ENCODE results near the gene SAP130. TPM values are rescaled to one million over a fixed set of nuclear protein-coding genes. Genes with fewer than 3 reads are reported as not detected.

SAP130 gene
- 8.7 TPM in 2 replicates for polyA plus RNA-seq (2014; cell fraction: cytosol; rRNA removed)
- polyA plus RNA-seq (2014; cell fraction: nucleus; rRNA removed) = 5.6 and 6.5 TPM in 2 replicates

DNA sequence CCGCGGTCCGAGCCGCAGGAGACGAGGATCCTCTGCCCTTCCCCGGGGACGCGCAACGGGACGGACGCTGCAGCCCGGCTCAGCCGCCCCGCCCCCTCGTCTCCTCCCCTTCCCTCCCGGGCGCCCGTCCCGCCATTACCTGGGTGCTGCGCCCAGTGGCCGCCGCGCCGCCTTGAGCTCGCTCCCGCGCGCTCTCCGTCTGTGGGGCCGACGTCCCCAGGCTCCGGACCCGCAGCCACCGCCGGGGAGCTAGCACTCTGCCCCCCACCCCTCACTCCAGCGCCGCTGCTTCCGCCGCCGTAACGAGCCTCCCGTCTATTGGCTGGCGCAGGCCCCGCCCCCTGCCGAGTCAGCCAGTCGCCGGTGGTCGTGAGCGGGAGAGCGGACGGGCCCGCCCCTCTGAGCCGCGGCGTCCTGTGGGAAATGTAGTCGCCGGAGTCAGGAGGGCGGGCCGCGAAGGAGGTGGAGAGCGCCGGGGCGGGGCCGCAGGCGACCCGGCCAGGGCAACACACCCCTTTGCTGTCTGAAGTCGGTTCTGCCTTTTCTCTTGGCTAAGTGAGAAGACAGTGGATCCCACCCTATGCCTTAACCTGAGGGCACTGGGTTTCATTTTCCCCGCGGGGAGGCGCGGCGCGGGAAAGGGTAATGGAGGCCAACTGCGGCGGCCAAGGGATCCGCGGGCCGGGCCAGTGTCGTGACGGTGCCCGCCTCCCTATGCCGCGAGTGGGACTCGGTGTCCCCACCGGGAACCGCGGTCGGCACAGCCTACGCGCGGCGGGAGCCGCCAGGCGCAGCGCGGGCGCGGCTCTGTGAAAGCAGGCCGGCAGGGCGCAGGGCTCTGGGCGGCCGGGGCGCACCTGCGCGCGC lies at the start of gene SAP130:
Gene SAP130 (minus strand): TSS at position 259 of the 867 bp plus-strand sequence. CDS start 1,767 bp downstream, outside the sequence.
- peak; percentile 96 for DNase-seq (ENCODE audit: low spot score)

GRCh38 chr2:128076461-128077106 lies 48.7 kb upstream of the SAP130 start:
- no peak for DNase-seq (ENCODE audit: low spot score)

GRCh38 chr2:128073278-128073677 lies 45.4 kb upstream of the SAP130 start:
- no peak for DNase-seq (ENCODE audit: low spot score)

- no peak for DNase-seq (ENCODE audit: low spot score)
Observed at GRCh38 chr2:128069769-128070168, 41.9 kb upstream of the SAP130 start.

DNA sequence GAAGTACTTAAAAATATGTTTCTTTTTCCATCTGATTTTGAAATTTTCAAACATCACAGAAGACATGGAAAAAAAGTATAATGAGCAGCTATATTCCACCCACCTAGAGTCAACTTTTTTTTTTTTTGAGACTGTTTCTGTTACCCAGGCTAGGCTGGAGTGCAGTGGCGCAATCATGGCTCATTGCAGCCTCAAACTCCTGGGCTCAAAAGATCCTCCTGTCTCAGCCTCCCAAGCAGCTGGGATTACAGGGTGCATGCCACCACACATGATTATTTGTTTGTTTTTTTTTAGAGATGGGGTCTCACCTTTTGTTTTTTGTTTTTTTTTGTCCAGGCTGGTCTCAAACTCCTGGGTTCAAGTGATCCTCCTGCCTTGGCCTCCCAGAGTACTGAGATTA lies 36.5 kb upstream of the SAP130 start:
- no peak for DNase-seq (ENCODE audit: low spot score)

- DNase-seq (ENCODE audit: low spot score) = no peak
Observed at GRCh38 chr2:128062571-128062970, 34.7 kb upstream of the SAP130 start.

GRCh38 chr2:128058114-128058513 lies 30.3 kb upstream of the SAP130 start:
- DNase-seq (ENCODE audit: low spot score) = no peak

GRCh38 chr2:128057334-128057733 lies 29.5 kb upstream of the SAP130 start:
- no peak for DNase-seq (ENCODE audit: low spot score)

GRCh38 chr2:128054104-128054885 lies 26.4 kb upstream of the SAP130 start:
- no peak for DNase-seq (ENCODE audit: low spot score)

DNA sequence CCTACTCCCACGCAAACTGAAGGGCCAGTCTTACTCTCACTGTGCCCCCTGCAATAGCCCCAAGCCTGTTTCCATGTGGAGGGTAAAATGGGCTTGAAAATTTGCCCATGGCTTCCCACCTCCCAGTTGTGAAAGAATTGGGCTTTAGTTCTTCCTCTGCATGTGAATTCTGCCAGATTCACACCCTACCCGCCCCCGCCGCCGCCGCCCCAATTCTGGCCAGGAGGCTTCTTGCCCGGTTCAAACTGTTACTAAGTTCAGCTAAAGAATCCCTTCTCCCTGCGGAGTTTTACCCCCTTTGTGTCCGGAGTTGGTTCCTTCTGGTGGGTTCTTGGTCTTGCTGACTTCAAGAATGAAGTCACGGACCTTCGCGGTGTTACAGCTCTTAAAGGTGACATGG lies 25.5 kb upstream of the SAP130 start:
- DNase-seq (ENCODE audit: low spot score) = no peak

- no peak for DNase-seq (ENCODE audit: low spot score)
Observed at GRCh38 chr2:128043041-128043440, 15.2 kb upstream of the SAP130 start.

DNA sequence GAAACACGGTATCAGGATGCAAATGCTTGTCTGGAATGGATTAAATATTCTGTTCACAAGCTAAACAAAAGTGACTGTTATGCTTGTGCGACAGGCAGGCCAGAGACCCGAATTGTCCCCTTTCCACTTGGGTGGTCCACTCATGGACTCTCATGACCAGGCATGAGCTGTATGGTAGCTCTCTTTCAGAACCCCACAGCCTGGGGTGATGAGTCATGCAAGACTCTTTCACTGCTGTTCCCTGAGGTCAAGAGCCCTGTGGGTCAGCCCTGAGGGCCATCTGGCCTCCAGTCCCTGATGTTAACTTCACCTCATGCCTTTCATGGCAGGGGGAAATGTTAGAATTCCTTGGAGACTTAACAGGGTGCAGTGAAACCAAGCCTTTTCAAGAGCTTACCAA lies 13.7 kb upstream of the SAP130 start:
- no peak for DNase-seq (ENCODE audit: low spot score)

GRCh38 chr2:128040166-128040771 lies 12.4 kb upstream of the SAP130 start:
- no peak for DNase-seq (ENCODE audit: low spot score)

DNA sequence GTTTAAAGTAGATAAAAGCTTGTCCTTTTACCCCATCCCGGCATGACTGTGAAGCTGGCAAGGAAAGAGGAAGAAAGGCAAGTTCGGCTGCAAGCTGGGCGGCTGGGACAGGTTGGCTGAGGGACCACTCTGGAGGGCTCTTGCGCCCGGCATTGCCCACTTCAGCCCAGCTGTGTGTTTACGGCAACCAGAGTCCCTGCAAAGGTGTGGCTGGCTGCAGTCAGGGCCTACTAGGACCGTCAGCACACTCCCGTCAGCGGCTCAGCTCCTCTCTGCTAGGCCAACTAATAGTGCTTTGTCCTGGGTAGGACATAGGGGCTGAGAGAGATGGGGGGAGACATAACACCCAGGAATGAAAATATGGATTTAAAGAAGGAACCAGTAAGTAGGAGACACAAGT lies 11.7 kb upstream of the SAP130 start:
- DNase-seq (ENCODE audit: low spot score) = no peak

DNA sequence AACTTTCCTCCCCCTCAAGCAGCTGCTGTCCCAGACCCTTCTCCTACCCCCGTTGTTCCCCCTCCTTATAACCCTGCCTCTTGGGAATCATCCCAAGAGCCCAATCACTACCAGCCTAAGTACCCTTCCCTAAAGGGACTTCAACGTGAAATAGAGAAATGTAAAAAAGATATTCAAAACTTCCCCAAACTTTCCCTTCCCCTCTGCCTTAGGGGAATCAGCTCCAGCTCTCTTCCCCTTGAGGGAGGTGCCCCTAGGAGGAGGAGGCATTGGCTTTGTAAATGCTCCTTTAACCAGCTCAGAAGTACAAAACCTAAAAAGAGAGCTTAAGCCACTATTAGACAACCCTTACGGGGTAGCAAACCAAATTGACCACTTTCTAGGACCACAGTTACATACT lies 10.6 kb upstream of the SAP130 start:
- DNase-seq (ENCODE audit: low spot score) = no peak

DNA sequence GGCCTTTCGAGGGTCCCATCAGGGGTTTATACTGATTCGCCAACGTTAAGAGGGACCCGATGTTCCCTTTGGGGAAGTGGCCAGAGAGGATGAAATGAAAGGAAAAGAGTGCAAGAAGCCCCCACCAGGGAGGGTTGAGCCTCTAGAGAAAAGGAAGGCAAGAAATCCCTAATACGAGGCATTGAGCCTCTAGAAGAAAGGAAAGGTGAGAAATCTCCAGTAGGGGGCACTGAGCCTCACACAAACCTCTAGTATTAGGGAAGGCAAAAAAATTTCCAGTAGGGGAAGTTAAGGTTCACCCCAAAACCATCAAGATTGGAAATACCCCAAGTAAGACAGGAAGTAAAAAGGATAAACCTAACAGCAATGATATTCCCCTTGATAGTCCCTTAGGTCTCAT lies 9.8 kb upstream of the SAP130 start:
- DNase-seq (ENCODE audit: low spot score) = no peak

- no peak for DNase-seq (ENCODE audit: low spot score)
Observed at GRCh38 chr2:128036748-128037607, 9.1 kb upstream of the SAP130 start.

- no peak for DNase-seq (ENCODE audit: low spot score)
Observed at GRCh38 chr2:128032092-128032491, 4.2 kb upstream of the SAP130 start.

- no peak for DNase-seq (ENCODE audit: low spot score)
Observed at GRCh38 chr2:128028668-128029054, 802 bp upstream of the SAP130 start.

DNA sequence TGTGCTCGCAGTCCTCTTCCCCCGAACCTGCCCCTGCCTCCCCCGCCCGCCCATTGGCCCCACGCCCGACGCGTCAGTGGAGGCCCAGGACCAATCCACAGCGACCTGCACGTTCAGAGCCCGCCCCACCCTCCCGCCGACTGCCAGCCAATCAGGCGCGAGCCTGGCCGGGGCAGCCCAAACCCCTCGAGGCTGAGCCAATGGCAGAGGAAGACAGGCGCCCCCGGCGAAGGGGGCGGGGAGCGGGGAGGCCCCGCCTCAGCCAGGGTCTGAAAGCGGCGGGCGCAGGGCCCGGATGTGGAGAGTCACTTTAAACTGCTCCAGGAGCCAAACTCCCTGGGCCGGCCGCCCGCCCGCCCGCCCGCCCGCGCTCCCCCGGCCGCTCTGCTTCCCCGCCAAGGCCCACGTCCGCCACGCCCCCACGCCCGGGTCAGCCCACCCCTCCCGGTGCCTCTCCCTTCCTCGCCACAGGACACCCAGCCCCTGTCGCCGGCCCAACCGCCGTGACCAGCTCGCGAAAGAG lies 520 bp downstream of the SAP130 start:
- peak; percentile 97 for DNase-seq (ENCODE audit: low spot score)

All from SK-N-DZ (cell line).